Fibroblast of skin of left quadriceps (primary cell): ENCODE results near the gene MYCBP.
A peak's percentile ranks its signal among the peaks of the same experiment; 100 is the strongest.
"Not testable (repeated sequence)": the region's sequence is repeated elsewhere in the genome, so short reads cannot be mapped to it uniquely, and the experiment has no call there.

Source experiments
- DNase-seq, 2 experiments: peaks; one replicate each; pipeline ENCODE4 v3.0.0-alpha.2; 2013; ENCODE audit warnings: low read depth in 2 of 2

The MYCBP gene

DNA sequence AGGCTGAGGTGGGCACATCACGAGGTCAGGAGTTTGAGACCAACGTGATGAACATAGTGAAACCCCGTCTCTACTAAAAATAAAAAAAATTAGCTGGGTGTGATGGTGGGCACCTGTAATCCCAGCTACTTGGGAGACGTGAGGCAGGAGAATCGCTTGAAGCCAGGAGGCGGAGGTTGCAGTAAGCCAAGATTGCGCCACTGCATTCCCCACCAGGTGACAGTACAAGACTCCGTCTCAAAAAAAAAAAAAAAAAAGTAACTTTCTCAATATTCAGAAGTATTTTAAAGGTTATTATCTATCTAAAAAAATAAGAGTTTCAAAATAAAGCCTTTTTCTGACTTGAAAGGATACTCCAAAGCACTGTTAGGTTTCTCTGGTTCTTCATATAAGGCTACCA, 5.9 kb downstream of the MYCBP start:
- no peak for DNase-seq

GRCh38 chr1:38865112-38865715, 7.9 kb downstream of the MYCBP start:
- DNase-seq = no peak

DNA sequence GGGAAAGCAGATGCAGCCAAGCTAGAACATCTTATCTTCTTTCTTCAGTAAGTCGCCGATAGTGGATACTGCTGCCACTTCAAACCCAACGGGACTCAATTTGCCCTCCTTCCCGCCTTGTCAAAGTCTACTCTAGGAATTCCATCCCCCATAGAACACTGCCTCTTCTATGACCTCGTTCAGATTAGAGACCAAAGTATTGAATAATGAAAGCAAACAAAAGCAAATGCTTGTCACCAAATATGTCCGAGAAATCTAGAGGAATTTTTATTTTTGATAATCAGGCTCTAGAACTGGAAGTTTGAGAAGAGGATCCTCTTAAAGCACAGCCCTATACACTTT, 12.7 kb downstream of the MYCBP start:
- DNase-seq = no peak

DNA sequence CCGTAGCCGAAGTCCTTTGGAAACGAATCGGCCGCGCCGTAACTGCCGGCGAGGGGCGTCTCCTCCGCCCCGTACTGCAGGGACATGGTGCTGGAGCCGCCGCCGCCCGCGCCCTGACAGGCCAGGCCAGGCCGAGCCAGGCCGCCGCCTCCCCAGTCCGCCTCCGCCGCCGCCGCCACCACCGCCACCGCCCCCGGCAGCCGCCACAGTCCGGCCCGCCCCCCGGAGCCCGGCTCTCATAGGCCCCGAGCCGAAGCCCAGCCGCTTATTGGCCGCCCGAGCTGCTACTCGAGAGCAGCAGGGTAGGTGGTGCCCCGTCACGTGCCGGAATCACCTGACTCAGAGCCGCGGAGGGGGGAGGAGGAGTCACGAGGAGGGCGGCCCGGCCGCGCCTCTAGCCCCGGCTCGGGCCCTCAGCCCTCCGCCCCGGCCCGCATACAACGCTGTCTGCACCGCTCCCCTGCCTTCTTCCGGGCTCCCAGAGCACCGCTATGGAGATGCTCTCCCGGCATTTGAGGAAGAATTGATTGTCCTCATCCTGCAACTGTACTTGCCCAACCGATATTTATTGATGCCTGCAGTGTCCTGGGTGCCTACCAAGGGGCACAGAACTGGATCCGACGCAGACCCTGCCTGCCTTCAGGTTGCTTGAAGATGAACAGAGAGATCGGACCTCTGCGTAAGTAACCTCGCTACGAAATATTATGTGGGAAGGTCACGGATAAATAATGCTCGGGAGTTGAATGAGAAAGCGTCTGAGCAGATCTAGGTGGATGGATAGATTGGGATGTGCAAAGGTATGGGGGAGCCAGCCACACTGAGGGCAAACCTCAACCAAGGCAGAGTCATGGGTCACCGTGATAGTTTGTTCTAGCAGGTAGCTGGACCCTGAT, 13.3 kb downstream of the MYCBP start, which contains the start of gene RRAGC:
Gene RRAGC, minus strand, starts transcription at position 212 of the 893 bp plus-strand sequence. Its CDS starts 126 bp downstream, at position 86.
- DNase-seq = peak; percentile 96

DNA sequence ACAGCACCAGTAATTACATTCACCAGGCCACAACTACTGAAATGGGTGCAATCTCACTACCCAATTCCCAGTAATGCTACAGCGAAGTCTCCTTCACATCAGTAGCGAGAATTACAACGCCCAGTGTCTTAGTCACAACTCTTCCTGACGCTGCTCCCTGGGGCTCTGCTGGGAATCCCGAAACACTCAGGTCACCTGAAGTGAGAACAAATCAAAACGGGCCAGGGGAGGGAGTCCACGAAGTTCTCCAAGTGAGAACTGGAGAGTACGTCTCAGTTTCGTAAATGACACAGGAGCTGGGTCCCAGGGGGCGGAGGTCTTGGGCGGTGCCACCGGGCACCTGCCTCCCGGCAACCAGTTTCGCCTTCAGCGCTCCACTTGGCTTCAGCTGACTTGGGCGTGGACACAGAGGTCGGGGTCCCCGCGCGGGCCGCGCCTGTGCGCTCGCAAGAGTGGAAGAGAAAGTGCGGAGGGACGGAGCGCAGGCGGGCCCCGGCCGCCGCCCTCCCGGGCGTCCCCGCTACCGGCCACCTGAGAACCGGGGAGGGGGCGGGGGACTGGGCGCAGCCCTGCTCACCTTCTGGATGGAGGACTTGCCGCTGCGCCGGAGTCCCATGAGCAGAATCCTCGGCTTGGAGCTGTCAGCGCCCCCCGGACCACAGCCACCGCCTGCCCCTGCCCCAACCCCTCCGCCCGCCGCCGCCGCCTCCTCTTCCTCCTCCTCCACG, 14.2 kb downstream of the MYCBP start:
- DNase-seq = no peak

- no peak for DNase-seq
These were observed 20.4 kb downstream of the MYCBP start for GRCh38 chr1:38852780-38853179.

GRCh38 chr1:38848071-38848470, 25.1 kb downstream of the MYCBP start:
- no peak for DNase-seq

- DNase-seq = no peak
These were observed 26.9 kb downstream of the MYCBP start for GRCh38 chr1:38846210-38846609.

GRCh38 chr1:38845088-38845487, 28.1 kb downstream of the MYCBP start:
- not testable (repeated sequence) for DNase-seq

DNA sequence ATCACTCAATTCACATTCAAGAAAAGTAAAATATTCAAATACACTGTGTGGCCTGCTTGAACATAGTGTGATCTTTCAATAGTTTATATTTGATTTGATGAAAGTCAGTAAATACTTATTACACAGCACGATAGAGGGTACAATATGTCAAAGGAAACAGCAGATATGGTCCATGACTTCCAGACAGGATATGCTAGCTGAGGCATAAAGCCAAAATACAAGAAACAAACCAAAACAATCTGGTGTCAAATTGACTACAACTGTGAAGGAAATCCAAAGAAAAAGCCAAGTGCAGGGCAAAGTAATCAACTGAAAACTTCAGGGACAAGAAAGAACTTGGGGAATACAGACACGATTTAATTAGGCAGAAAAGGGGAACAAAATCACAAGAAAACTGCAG, 32.9 kb downstream of the MYCBP start:
- DNase-seq = no peak

- no peak for DNase-seq
These were observed 33.8 kb downstream of the MYCBP start for GRCh38 chr1:38839363-38839762.

- DNase-seq = not testable (repeated sequence)
These were observed 36.8 kb downstream of the MYCBP start for GRCh38 chr1:38836316-38836715.

- DNase-seq = peak; percentile 51 to 59
These were observed 38.0 kb downstream of the MYCBP start for GRCh38 chr1:38834937-38835827.

- no peak for DNase-seq
These were observed 38.8 kb downstream of the MYCBP start for GRCh38 chr1:38834221-38834782.

DNA sequence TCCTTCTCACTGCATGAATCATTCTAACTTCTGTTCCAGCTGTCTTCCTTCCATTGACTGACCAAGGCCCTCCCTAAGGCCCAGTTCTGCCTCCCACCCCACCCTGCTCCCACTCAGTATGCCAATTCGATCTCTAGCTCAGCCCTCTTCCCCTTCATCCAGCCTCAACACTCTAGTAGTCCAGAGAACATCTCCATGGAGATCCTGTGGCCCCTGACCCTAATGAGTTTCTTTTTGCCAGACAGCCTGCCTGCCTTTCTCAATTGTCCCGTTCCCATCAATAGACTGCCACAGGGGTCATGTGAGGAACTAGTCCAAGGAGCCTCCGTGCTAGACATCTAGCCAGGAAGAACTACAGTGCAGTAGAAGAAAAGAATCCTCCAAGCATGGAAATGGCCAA, 40.0 kb downstream of the MYCBP start:
- no peak for DNase-seq

- DNase-seq = no peak
These were observed 40.8 kb downstream of the MYCBP start for GRCh38 chr1:38832370-38832734.

GRCh38 chr1:38831731-38832369, 41.3 kb downstream of the MYCBP start:
- DNase-seq = no peak

- no peak for DNase-seq
These were observed 43.8 kb downstream of the MYCBP start for GRCh38 chr1:38829368-38829767.

DNA sequence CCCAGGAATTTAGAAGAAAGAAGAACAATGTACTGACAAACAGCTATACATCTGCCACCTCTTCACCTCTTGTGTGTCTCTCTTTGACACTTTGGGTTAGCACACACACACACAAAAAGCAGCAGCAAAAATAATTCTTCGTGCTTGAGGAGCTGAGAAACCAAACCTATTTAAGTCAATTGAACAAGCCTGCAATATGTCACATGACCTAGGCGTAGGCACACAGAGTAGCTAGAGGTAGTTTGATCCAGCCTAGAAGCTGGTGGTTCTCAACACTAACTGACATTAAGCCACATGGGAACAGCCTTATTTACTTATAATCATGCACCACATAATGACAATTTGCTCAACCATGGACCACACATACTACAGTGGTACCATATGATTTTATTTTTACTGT, 45.8 kb downstream of the MYCBP start:
- no peak for DNase-seq

GRCh38 chr1:38826886-38827285, 46.3 kb downstream of the MYCBP start:
- no peak for DNase-seq

DNA sequence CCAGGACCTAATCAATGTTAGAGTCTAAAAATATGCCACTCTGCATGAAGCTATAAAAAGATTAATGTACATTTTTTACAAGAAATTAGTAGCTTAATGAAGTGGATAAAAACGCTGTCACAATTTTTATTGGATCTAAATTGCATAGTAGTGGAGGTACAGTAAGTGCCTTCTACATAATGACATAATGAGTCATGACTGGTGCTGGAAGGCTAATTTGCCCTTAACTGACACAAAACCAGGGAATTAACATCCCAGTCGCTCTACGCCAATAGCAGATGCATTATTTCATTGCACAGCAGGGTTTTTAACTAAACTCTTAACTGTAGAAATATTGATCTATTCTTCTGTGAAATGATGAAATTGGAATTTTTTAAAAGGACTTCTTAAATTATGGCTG, 46.9 kb downstream of the MYCBP start:
- no peak for DNase-seq
